ENCODE data around the gene RALB. TPM values are rescaled to one million over a fixed set of nuclear protein-coding genes. Genes with fewer than 3 reads are reported as not detected.

The RALB gene
- total and polyA plus RNA-seq, 7 donors: 25.6 to 72.3 (median 38.1) TPM

DNA sequence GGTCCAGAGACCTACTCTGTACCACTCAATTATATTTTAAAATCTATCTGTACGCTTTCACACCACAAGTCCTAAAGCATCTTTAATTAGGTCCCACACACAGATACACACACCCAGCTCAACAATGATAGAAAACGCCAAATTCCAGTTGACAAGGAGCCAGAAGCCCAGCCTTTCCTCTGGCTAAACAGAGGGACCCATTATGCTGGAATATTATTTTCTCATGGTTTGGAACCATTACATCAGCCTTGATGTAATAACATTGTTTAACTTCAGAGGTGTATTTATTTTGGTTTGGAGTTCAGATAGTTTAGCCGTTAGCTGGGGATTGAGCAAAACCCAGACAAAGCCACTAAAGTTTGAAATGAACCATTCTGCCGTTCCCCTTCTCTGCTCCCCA, 79.3 kb downstream of the RALB start:
- Histone ChIP-seq H3K27ac (no peak overlapping the region), H3K4me1 (no peaks in the 10 kb centered on the region), H3K27me3 (ENCODE audit: insufficient read depth in 3 of 3, low read length in 2 of 3) (peaks cover 0 to 2% (median 0%) of the 10 kb centered on the region in 3 donors), H3K36me3 (ENCODE audit: insufficient read depth in 1 of 2, low read depth in 1 of 2) (no peaks in the 10 kb centered on the region), H3K9me3 (no peaks in the 10 kb centered on the region), H3K4me3 (no peak overlapping the region)
- WGBS, 3 donors: 62 to 76% (median 74%) methylated on average over 4 of the region's 4 CpGs
- intact Hi-C loops (cut with DNase I): no loop called here
- TF ChIP-seq, protein P1, sequence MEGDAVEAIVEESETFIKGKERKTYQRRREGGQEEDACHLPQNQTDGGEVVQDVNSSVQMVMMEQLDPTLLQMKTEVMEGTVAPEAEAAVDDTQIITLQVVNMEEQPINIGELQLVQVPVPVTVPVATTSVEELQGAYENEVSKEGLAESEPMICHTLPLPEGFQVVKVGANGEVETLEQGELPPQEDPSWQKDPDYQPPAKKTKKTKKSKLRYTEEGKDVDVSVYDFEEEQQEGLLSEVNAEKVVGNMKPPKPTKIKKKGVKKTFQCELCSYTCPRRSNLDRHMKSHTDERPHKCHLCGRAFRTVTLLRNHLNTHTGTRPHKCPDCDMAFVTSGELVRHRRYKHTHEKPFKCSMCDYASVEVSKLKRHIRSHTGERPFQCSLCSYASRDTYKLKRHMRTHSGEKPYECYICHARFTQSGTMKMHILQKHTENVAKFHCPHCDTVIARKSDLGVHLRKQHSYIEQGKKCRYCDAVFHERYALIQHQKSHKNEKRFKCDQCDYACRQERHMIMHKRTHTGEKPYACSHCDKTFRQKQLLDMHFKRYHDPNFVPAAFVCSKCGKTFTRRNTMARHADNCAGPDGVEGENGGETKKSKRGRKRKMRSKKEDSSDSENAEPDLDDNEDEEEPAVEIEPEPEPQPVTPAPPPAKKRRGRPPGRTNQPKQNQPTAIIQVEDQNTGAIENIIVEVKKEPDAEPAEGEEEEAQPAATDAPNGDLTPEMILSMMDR (IDR thresholded peaks at IDR 0.05): no peak
- ATAC-seq: no peak
- no peak for DNase-seq

DNA sequence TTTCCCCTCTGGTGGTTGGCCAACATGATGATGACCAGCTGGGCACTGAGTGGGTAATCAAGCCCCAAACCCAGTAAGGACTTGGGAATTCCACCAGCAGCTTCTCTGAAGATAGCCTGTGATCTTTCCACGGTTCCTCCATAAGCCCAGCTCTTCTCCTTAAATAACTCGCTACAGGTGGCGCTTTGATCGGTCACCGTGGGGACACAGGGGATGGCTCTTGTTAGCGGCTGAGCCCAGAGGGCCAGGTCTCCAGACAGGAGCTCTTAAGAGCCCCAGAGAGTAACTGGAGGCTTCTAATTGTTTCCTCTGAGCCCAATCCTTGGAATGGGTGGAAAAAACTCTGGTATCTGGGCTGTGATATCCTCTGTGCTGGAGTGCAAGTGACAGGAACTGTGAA, 79.7 kb downstream of the RALB start:
- TF ChIP-seq, protein P1 (IDR thresholded peaks at IDR 0.05): no peak
- DNase-seq: peak in 1 of 2 donors; percentile 24
- no peaks in the 10 kb centered on the region for H3K9me3 ChIP-seq
- intact Hi-C loops (cut with DNase I): no loop called here
- H3K27ac ChIP-seq: no peak overlapping the region
- no peaks in the 10 kb centered on the region for H3K4me1 ChIP-seq
- H3K27me3 ChIP-seq (ENCODE audit: insufficient read depth in 3 of 3, low read length in 2 of 3): peaks cover 0 to 2% (median 0%) of the 10 kb centered on the region in 3 donors
- no peak for ATAC-seq
- 86 to 91% (median 87%) methylated on average over 6 of the region's 6 CpGs for WGBS, 3 donors
- no peak overlapping the region for H3K4me3 ChIP-seq
- no peaks in the 10 kb centered on the region for H3K36me3 ChIP-seq (ENCODE audit: insufficient read depth in 1 of 2, low read depth in 1 of 2)

DNA sequence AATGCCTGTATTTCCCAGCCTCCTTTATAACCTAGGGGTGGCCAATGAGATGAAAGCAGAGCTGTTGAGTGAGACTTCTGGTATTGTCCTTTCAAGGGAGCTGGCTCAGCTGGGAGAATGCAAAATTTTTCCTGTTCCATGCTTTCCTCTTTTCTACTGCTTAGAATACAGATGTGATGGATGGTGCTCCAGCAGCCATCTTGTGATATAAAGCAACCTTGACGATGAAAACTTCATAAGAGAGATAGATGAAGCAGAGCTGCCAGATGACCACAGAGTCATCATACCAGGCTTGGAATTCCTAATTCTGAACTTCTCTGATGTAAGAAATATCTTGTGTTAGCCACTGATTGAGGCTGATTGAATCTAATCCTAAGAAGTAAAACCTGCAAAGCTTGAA, 81.4 kb downstream of the RALB start:
- Histone ChIP-seq H3K9me3 (no peaks in the 10 kb centered on the region), H3K27ac (no peak overlapping the region), H3K36me3 (ENCODE audit: insufficient read depth in 1 of 2, low read depth in 1 of 2) (no peaks in the 10 kb centered on the region), H3K4me3 (no peak overlapping the region), H3K27me3 (ENCODE audit: insufficient read depth in 3 of 3, low read length in 2 of 3) (peaks cover 0 to 2% (median 0%) of the 10 kb centered on the region in 3 donors), H3K4me1 (no peaks in the 10 kb centered on the region)
- ATAC-seq (no peak), DNase-seq (no peak)
- intact Hi-C loops (cut with DNase I): no loop called here
- WGBS, 3 donors: 94 to 96% (median 96%) methylated on average over 1 of the region's 1 CpG
- TF ChIP-seq, protein P1 (IDR thresholded peaks at IDR 0.05): no peak

DNA sequence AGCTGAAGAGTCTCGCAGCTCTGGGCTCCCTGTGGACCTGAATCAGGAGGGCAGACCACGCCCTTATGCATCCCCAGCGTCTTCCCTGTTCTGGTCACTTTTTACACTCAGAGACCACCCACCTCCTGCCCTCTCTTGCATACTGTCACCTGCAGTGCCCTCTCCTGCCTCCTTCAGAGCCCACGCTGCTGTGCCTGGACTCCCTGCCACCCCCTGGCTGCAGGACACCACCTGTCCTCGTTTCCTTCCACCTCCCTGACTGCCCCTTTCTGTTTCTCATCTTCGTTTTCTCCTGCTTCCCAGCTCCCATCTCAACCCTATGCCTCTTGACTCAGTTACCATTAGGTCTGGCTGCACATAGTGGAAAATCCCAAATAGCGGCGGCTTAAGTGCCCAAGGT, 84.1 kb downstream of the RALB start:
- no peak for ATAC-seq
- DNase-seq: no peak
- no peak overlapping the region for H3K4me3 ChIP-seq
- peaks cover 0 to 2% (median 0%) of the 10 kb centered on the region in 3 donors for H3K27me3 ChIP-seq (ENCODE audit: insufficient read depth in 3 of 3, low read length in 2 of 3)
- TF ChIP-seq, protein P1 (IDR thresholded peaks at IDR 0.05): no peak
- WGBS, 3 donors: 85 to 88% (median 87%) methylated on average over 8 of the region's 8 CpGs
- H3K9me3 ChIP-seq: no peaks in the 10 kb centered on the region
- H3K27ac ChIP-seq: no peak overlapping the region
- no peaks in the 10 kb centered on the region for H3K4me1 ChIP-seq
- intact Hi-C loops (cut with DNase I): no loop called here
- H3K36me3 ChIP-seq (ENCODE audit: insufficient read depth in 1 of 2, low read depth in 1 of 2): no peaks in the 10 kb centered on the region

DNA sequence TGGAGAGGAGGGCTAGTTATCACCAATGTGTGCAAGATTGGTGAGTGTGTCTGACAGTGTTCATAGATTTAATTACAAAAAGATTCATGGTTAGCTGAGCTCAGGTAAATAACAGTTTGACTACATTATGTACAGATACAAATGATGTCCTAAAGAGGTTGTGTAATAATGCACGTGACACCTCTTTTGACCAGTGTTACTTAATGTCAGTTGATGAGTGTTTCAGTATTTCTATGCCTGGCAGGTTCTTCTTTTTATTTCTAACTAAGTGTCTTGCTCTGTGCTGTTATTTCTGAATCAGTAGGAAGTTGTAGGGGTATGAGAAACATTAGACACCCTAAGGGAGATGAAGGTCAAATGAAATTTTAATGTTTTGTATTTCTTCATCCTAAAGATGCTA, 85.4 kb downstream of the RALB start:
- TF ChIP-seq, protein P1 (IDR thresholded peaks at IDR 0.05): no peak
- Histone ChIP-seq H3K4me3 (no peak overlapping the region), H3K4me1 (peaks cover 1% of the 10 kb centered on the region), H3K27ac (no peak overlapping the region), H3K9me3 (no peaks in the 10 kb centered on the region), H3K27me3 (ENCODE audit: insufficient read depth in 3 of 3, low read length in 2 of 3) (peaks cover 0 to 4% (median 0%) of the 10 kb centered on the region in 3 donors), H3K36me3 (ENCODE audit: insufficient read depth in 1 of 2, low read depth in 1 of 2) (no peaks in the 10 kb centered on the region)
- WGBS, 3 donors: 80 to 90% (median 81%) methylated on average over 1 of the region's 1 CpG
- no peak for DNase-seq
- intact Hi-C loops (cut with DNase I): no loop called here
- peak; percentile 34 to 69 (median 42) for ATAC-seq
